ENCODE data around the gene TLNRD1. TPM values are rescaled to one million over a fixed set of nuclear protein-coding genes. Genes with fewer than 3 reads are reported as not detected.
"Not testable (repeated sequence)": the region's sequence is repeated elsewhere in the genome, so short reads cannot be mapped to it uniquely, and the experiment has no call there.

TLNRD1 gene
- 10 to 100 TPM; 10.1 to 22.4 (median 17.8) TPM for total RNA-seq

GRCh38 chr15:81000624-81001151, at the start of gene TLNRD1:
TSS of gene TLNRD1 (plus strand) at chr15:81000923. CDS start at chr15:81002272, 1,349 bp downstream.
- Histone ChIP-seq H3K4me3 (peak within 1 kb of the TSS; percentile 60 to 88), H3K27ac (peak within 1 kb of the TSS; percentile 92 to 98), H3K27me3 (no peaks in the 10 kb centered on the region), H3K4me1 (peaks cover 3 to 15% of the 10 kb centered on the region in 2 donors), H3K36me3 (no peaks in the 10 kb centered on the region), H3K9me3 (no peaks in the 10 kb centered on the region)
- DNase-seq = peak; percentile 84 to 89
- intact Hi-C loops (cut with DNase I; ENCODE audit: low total_unique reads) = no loop called here
- TF ChIP-seq POLR2A (IDR thresholded peaks at IDR 0.05) (peak; percentile 55 to 92), CTCF (IDR thresholded peaks at IDR 0.05) (peak in 1 of 4 experiments; percentile 13)

- H3K36me3 ChIP-seq = no peaks in the 10 kb centered on the region
- peak in 1 of 2 donors; percentile 8 for DNase-seq
Measured at GRCh38 chr15:80951941-80952340, 48.8 kb upstream of the TLNRD1 start.

GRCh38 chr15:80953001-80953952, 47.4 kb upstream of the TLNRD1 start:
- Histone ChIP-seq H3K4me3 (no peak overlapping the region), H3K27me3 (no peaks in the 10 kb centered on the region), H3K36me3 (no peaks in the 10 kb centered on the region), H3K27ac (no peak overlapping the region), H3K9me3 (no peaks in the 10 kb centered on the region), H3K4me1 (no peaks in the 10 kb centered on the region)
- no peak for DNase-seq
- intact Hi-C loops (cut with DNase I; ENCODE audit: low total_unique reads) = no loop called here
- TF ChIP-seq POLR2A (IDR thresholded peaks at IDR 0.05) (no peak), CTCF (IDR thresholded peaks at IDR 0.05) (no peak)

More at GRCh38 chr15:80951941-80952340, 48.8 kb upstream of the TLNRD1 start:
- intact Hi-C loops (cut with DNase I; ENCODE audit: low total_unique reads) = no loop called here
- H3K9me3 ChIP-seq = no peaks in the 10 kb centered on the region
- no peaks in the 10 kb centered on the region for H3K4me1 ChIP-seq
- no peak overlapping the region for H3K27ac ChIP-seq
- TF ChIP-seq POLR2A (IDR thresholded peaks at IDR 0.05) = no peak
- no peak for TF ChIP-seq CTCF (IDR thresholded peaks at IDR 0.05)
- H3K27me3 ChIP-seq = no peaks in the 10 kb centered on the region
- no peak overlapping the region for H3K4me3 ChIP-seq

- Histone ChIP-seq H3K36me3 (no peaks in the 10 kb centered on the region), H3K27ac (no peak overlapping the region), H3K9me3 (no peaks in the 10 kb centered on the region), H3K4me3 (no peak overlapping the region), H3K4me1 (no peaks in the 10 kb centered on the region), H3K27me3 (no peaks in the 10 kb centered on the region)
- DNase-seq = no peak
- no peak for TF ChIP-seq POLR2A (IDR thresholded peaks at IDR 0.05)
- TF ChIP-seq CTCF (IDR thresholded peaks at IDR 0.05) = no peak
- intact Hi-C loops (cut with DNase I; ENCODE audit: low total_unique reads) = no loop called here
Measured at GRCh38 chr15:80953953-80954778, 46.6 kb upstream of the TLNRD1 start.

- H3K4me1 ChIP-seq; intact Hi-C loops (cut with DNase I; ENCODE audit: low total_unique reads); H3K36me3 ChIP-seq; H3K4me3 ChIP-seq; H3K27ac ChIP-seq; H3K9me3 ChIP-seq; H3K27me3 ChIP-seq; DNase-seq: not testable (repeated sequence)
Measured at GRCh38 chr15:80955571-80956452, 44.9 kb upstream of the TLNRD1 start.
